Measurements from ENCODE around the gene TNK2. TPM values are rescaled to one million over a fixed set of nuclear protein-coding genes. Genes with fewer than 3 reads are reported as not detected.

Gene TNK2
- total RNA-seq, 1 experiment from 2014 or later, result 55.1 TPM

DNA sequence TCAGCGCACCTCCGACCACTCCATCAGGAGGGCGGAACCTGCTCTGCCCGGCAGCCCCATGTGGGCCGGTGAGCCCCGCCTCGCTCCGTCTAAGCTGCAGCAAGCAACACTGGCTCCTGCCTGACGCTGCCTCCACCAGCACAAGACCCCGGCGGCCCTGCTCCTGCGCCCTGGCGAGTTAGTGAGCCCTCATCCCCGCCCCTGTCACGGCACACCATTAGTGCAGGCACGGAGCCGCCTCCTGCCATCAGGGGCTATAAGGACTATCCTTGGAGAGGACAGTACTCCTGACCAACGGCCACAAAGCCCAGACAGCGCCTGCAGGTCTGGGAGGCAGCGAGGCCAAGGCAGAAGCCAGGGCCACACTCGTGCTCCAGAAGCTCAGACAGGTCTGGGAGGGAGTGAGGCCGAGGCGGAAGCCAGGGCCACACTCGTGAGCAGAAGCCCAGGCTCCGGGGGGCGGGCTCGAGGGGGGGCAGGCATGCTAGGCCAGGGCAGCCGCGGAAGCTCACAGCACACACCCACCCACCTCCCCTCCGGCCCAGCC, 39.4 kb downstream of the TNK2 start:
- Histone ChIP-seq H4K20me1 (ENCODE audit: insufficient read depth) (no peaks in the 10 kb centered on the region), H3K9ac (ENCODE audit: low read length) (no peak overlapping the region), H2AFZ (ENCODE audit: low read depth, low read length, poor library complexity, severe bottlenecking) (no peak overlapping the region), H3K27ac (ENCODE audit: low read depth, low read length) (no peak overlapping the region), H3K27me3 (ENCODE audit: insufficient read depth, low read length) (no peaks in the 10 kb centered on the region), H3K4me2 (ENCODE audit: low read length) (no peak overlapping the region), H3K4me1 (ENCODE audit: control insufficient read depth in 1 of 2, insufficient read depth in 2 of 2, low read length in 2 of 2) (peaks cover 4 to 29% of the 10 kb centered on the region in 2 experiments; a peak in 3 of 4 replicates), H3K9me3 (ENCODE audit: control insufficient read depth in 1 of 2, insufficient read depth in 1 of 2, low read depth in 1 of 2, low read length in 2 of 2) (no peaks in the 10 kb centered on the region), H3K36me3 (ENCODE audit: control insufficient read depth in 1 of 2, insufficient read depth in 2 of 2, low read length in 2 of 2) (peaks cover 0 to 9% of the 10 kb centered on the region in 2 experiments; a peak in 1 of 4 replicates), H3K4me3 (replicated peaks in 1 of 2; ENCODE audit: low read depth in 1 of 2, low read length in 2 of 2) (no peak overlapping the region), H3K9me2 (ENCODE audit: insufficient read depth) (no peaks in the 10 kb centered on the region), H3K79me2 (ENCODE audit: insufficient read depth, low read length) (no peaks in the 10 kb centered on the region)
- ChIA-PET POLR2A (no interaction called here), RAD21 (ENCODE audit: low non-redundant PET in 1 of 2, low total read pairs in 2 of 2, uncharacterized antibody in 2 of 2, unreplicated experiment in 2 of 2) (no interaction called here), CTCF (no interaction called here)
- no TSS peak for BruUV-seq (replicated peaks)
- no peak for DNase-seq (ENCODE audit: low read depth, low spot score)
- TF ChIP-seq POLR2A (IDR thresholded peaks at IDR 0.05; ENCODE audit: borderline replicate concordance, extremely low read depth, insufficient read depth, insufficient read length), result no peak
- no peak for TF ChIP-seq JUND (IDR thresholded peaks at IDR 0.05)
- TF ChIP-seq POLR2AphosphoS5 (IDR thresholded peaks at IDR 0.05; ENCODE audit: low read depth, low read length), result no peak
- no peak for TF ChIP-seq SP1 (IDR thresholded peaks at IDR 0.05; ENCODE audit: low read depth)
- TF ChIP-seq TCF7L2 (IDR thresholded peaks at IDR 0.05; ENCODE audit: borderline replicate concordance, extremely low read depth, insufficient read depth, insufficient read length), result no peak
- TF ChIP-seq SIN3A (IDR thresholded peaks at IDR 0.05; ENCODE audit: low read depth), result no peak
- TF ChIP-seq EZH2 (IDR thresholded peaks at IDR 0.05), result no peak
- TF ChIP-seq, protein P1, sequence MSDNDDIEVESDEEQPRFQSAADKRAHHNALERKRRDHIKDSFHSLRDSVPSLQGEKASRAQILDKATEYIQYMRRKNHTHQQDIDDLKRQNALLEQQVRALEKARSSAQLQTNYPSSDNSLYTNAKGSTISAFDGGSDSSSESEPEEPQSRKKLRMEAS (IDR thresholded peaks at IDR 0.05), result no peak
- TF ChIP-seq CBX3 (IDR thresholded peaks at IDR 0.05; ENCODE audit: low read depth), result no peak
- TF ChIP-seq RAD21 (IDR thresholded peaks at IDR 0.05; ENCODE audit: low read depth), result no peak
- TF ChIP-seq ZNF274 (IDR thresholded peaks at IDR 0.05; ENCODE audit: low read depth, low read length), result no peak
- no peak for TF ChIP-seq FOSL1 (IDR thresholded peaks at IDR 0.05; ENCODE audit: low read depth)
- intact Hi-C loops (cut with micrococcal nuclease), result no loop called here
- no peak for ATAC-seq

DNA sequence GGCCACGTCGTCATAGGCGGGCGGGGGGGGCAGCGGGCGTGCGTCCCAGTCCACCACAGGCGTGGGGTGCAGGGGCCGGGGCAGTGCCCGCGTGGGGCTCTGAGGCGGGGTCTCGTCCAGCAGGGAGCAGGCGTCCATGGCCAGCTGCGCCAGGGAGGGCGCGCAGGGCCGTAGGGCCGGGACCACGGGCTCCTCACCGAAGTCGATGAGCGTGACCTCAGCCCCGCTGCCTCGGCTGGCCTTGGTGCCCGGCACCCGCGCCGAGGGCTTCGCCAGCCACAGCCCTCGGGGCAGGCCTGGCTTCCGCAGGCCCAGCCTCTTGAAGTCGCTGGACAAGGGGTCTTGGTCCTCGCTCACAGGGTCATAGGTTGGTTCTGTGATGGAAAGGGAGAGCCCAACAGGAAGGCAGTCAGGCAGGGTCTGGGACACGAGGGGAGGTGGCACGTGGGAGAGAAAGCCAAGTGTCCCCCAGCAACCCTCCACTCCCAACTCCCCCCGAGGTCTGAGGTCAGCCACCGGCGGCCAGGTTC, 40.0 kb downstream of the TNK2 start:
- ChIA-PET CTCF (no interaction called here), POLR2A (no interaction called here), RAD21 (ENCODE audit: low non-redundant PET in 1 of 2, low total read pairs in 2 of 2, uncharacterized antibody in 2 of 2, unreplicated experiment in 2 of 2) (no interaction called here)
- Histone ChIP-seq H3K9me2 (ENCODE audit: insufficient read depth) (no peaks in the 10 kb centered on the region), H3K9ac (ENCODE audit: low read length) (no peak overlapping the region), H3K4me1 (ENCODE audit: control insufficient read depth in 1 of 2, insufficient read depth in 2 of 2, low read length in 2 of 2) (peaks cover 4 to 29% of the 10 kb centered on the region in 2 experiments), H3K4me3 (replicated peaks in 1 of 2; ENCODE audit: low read depth in 1 of 2, low read length in 2 of 2) (no peak overlapping the region), H3K9me3 (ENCODE audit: control insufficient read depth in 1 of 2, insufficient read depth in 1 of 2, low read depth in 1 of 2, low read length in 2 of 2) (no peaks in the 10 kb centered on the region), H3K27ac (ENCODE audit: low read depth, low read length) (no peak overlapping the region), H4K20me1 (ENCODE audit: insufficient read depth) (no peaks in the 10 kb centered on the region), H3K79me2 (ENCODE audit: insufficient read depth, low read length) (no peaks in the 10 kb centered on the region), H3K4me2 (ENCODE audit: low read length) (no peak overlapping the region), H3K36me3 (ENCODE audit: control insufficient read depth in 1 of 2, insufficient read depth in 2 of 2, low read length in 2 of 2) (peaks cover 0 to 9% of the 10 kb centered on the region in 2 experiments; a peak in 1 of 4 replicates), H3K27me3 (ENCODE audit: insufficient read depth, low read length) (no peaks in the 10 kb centered on the region), H2AFZ (ENCODE audit: low read depth, low read length, poor library complexity, severe bottlenecking) (no peak overlapping the region)
- intact Hi-C loops (cut with micrococcal nuclease), result no loop called here
- TF ChIP-seq ZFX (IDR thresholded peaks at IDR 0.05), result no peak
- TF ChIP-seq ZNF274 (IDR thresholded peaks at IDR 0.05; ENCODE audit: low read depth, low read length), result no peak
- TF ChIP-seq ELF1 (IDR thresholded peaks at IDR 0.05; ENCODE audit: borderline replicate concordance, low read depth), result no peak
- no peak for TF ChIP-seq YY1 (IDR thresholded peaks at IDR 0.05; ENCODE audit: extremely low read depth, insufficient replicate concordance, low read depth, low read length)
- TF ChIP-seq JUND (IDR thresholded peaks at IDR 0.05), result no peak
- no peak for TF ChIP-seq CBX3 (IDR thresholded peaks at IDR 0.05; ENCODE audit: low read depth)
- no TSS peak for BruUV-seq (replicated peaks)
- ATAC-seq (no peak), DNase-seq (ENCODE audit: low read depth, low spot score) (no peak)

All from HCT116 (cell line).